ENCODE measurements around the gene ZCWPW2.

DNA sequence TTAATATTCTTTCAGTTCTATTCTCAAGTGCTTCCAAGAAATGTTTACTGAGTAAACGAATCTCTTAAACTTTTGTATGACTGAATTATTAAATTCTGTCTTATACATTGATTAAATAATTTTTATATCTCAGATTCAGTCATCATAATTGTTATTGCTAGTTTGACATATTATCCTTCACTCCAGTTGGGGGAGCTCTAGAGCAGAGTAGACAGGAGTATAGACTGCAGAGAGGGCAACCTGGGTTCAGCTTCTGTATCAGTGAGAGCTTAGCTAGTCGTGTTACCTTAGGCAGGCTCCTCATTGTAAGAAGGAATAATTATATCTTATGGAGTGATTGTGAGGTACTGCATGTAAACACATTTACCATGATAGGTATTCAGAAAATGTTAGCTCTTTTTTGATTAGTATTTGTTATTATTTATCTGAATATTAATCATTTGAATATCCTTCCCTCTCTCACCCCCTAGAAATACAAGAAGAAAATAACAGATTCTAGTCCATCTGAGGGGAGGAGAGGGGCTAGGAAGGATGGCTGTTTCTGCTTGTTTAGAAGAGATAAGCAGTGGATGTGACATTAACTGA, 31.0 kb upstream of the ZCWPW2 start:
- TF ChIP-seq, protein P1, sequence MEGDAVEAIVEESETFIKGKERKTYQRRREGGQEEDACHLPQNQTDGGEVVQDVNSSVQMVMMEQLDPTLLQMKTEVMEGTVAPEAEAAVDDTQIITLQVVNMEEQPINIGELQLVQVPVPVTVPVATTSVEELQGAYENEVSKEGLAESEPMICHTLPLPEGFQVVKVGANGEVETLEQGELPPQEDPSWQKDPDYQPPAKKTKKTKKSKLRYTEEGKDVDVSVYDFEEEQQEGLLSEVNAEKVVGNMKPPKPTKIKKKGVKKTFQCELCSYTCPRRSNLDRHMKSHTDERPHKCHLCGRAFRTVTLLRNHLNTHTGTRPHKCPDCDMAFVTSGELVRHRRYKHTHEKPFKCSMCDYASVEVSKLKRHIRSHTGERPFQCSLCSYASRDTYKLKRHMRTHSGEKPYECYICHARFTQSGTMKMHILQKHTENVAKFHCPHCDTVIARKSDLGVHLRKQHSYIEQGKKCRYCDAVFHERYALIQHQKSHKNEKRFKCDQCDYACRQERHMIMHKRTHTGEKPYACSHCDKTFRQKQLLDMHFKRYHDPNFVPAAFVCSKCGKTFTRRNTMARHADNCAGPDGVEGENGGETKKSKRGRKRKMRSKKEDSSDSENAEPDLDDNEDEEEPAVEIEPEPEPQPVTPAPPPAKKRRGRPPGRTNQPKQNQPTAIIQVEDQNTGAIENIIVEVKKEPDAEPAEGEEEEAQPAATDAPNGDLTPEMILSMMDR (IDR thresholded peaks at IDR 0.05), result peak in 2 of 4 experiments; percentile 20 to 34
- TF ChIP-seq POLR2A (IDR thresholded peaks at IDR 0.05) (no peak), EP300 (IDR thresholded peaks at IDR 0.05) (no peak)
